Immature natural killer cell (primary cell): ENCODE data around the gene WNT10A. TPM values are rescaled to one million over a fixed set of nuclear protein-coding genes. Genes with fewer than 3 reads are reported as not detected.

Source experiments
- DNase-seq, 3 donors: peaks; one replicate each; pipeline ENCODE4 v3.0.0; 2022; ENCODE audit warnings: mixed read lengths in 1 of 3
- H3K27ac Mint-ChIP-seq, 6 donors: one replicate each; pipeline ENCODE4 v1.8.0; 2020; ENCODE audit warnings: mixed read lengths in 6 of 6, mild to moderate bottlenecking in 5 of 6, inconsistent platforms in 4 of 6, moderate library complexity in 3 of 6
- H3K27me3 Mint-ChIP-seq, 3 donors: one replicate each; pipeline ENCODE4 v1.8.0; 2020 to 2021; ENCODE audit warnings: low read depth in 3 of 3, mild to moderate bottlenecking in 3 of 3, mixed read lengths in 3 of 3, moderate library complexity in 3 of 3, inconsistent platforms in 1 of 3
- H3K36me3 Mint-ChIP-seq, 3 donors: one replicate each; pipeline ENCODE4 v1.8.0; 2020; ENCODE audit warnings: mixed read lengths in 3 of 3, inconsistent platforms in 2 of 3, mild to moderate bottlenecking in 2 of 3
- H3K4me1 Mint-ChIP-seq, 2 donors: one replicate each; pipeline ENCODE4 v1.8.0; 2020; ENCODE audit warnings: inconsistent platforms in 2 of 2, mild to moderate bottlenecking in 2 of 2, mixed read lengths in 2 of 2, moderate library complexity in 1 of 2
- H3K4me3 Mint-ChIP-seq, 5 donors: one replicate each; pipeline ENCODE4 v1.8.0; 2020; ENCODE audit warnings: mild to moderate bottlenecking in 5 of 5, mixed read lengths in 5 of 5, inconsistent platforms in 3 of 5, moderate library complexity in 3 of 5
- H3K9me3 Mint-ChIP-seq, 6 donors: one replicate each; pipeline ENCODE4 v1.8.0; 2020; ENCODE audit warnings: mild to moderate bottlenecking in 6 of 6, mixed read lengths in 6 of 6, inconsistent platforms in 4 of 6, moderate library complexity in 3 of 6
- polyA plus RNA-seq, 3 donors: library from polyadenylated mRNA; unstranded; fragments of 300-500 nt; fragmentation: Illumina TruSeq; gene quantifications; one replicate each; pipeline ENCODE4 v1.2.3, GENCODE V29; 2021

WNT10A gene
- polyA plus RNA-seq, 3 donors from 2014 or later: 0.19 TPM; not detected in 2

DNA sequence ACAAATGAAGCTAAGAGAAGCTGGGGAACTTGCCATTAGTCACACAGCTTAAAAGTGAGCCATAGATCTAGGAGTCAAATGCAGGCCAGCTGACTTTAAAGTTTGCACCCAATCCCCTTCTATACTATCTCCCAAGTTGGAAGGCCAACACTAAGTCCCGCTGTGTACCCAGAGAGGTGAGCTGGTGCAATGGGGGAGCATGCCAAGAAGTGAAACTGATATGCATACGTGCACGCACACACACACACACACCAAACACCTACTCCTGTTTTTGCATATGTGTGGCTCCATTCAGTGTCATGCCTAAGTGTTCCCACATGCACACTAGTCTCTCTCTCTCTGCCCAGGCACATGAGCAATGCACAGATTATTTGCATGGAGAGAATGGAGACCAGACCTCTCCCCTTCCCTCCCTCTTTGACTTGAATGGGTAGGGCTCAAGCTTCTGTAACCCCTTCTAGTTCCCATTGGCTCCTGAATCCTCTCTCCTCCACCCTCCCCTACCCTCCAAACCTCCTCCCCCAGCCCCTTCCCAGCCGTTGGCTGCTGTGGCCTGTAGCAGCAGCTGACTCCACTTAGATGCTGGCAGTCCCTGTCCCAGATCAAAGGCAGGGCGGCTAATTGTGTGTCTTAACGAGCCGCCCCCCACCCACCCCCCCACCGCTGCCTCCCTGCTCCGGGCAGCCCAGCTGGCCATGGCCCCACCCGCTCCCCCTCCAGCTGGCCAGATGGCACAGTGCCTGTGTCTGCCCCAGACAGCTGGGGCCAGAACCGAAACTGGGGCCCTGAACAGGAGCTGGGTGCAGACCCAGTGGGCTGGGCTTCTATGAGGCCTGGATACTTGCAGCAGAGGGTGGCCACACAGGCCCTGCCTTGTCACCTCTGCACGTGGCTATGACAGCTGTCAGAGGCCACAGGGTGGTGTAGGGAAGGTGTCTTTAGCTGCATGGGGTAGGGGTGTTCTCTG lies 5.6 kb downstream of the WNT10A start:
- Mint-ChIP-seq H3K36me3 (peaks cover 0 to 5% (median 4%) of the 10 kb centered on the region in 3 donors), H3K27me3 (peaks cover 17 to 20% (median 17%) of the 10 kb centered on the region in 3 donors), H3K9me3 (no peaks in the 10 kb centered on the region), H3K27ac (no peak overlapping the region), H3K4me3 (no peak overlapping the region), H3K4me1 (peaks cover 0 to 2% of the 10 kb centered on the region in 2 donors)
- DNase-seq: no peak

DNA sequence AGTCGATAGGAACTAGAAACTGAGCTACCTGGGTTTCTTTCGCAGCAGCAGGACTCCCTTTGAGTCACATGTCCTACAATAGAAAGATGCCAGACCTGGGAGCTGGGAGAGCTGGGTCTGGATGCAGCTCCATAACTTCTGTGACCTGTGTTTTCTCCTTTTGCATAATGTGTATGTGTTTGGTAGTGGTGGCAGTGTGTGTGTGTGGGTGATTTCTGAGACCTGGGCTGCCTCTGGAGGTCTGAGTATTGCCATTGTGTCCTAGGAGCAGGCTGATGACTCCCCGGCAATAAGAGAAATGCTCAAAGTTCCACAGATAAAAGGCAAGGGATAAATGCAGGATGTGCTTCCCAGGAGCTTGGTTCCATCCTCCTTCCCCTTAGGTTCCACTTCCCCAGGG lies 6.4 kb downstream of the WNT10A start:
- no peak overlapping the region for H3K27ac Mint-ChIP-seq
- peaks cover 4 to 5% of the 10 kb centered on the region in 2 donors for H3K4me1 Mint-ChIP-seq
- no peak for DNase-seq
- no peak overlapping the region for H3K4me3 Mint-ChIP-seq
- no peaks in the 10 kb centered on the region for H3K9me3 Mint-ChIP-seq
- peaks cover 0 to 5% (median 4%) of the 10 kb centered on the region in 3 donors for H3K36me3 Mint-ChIP-seq
- H3K27me3 Mint-ChIP-seq: peaks cover 12 to 21% (median 16%) of the 10 kb centered on the region in 3 donors

- H3K27me3 Mint-ChIP-seq: peaks cover 14 to 29% (median 25%) of the 10 kb centered on the region in 3 donors
- H3K36me3 Mint-ChIP-seq: peaks cover 0 to 5% (median 4%) of the 10 kb centered on the region in 3 donors
- H3K27ac Mint-ChIP-seq: peak overlapping the region in 1 of 6 donors; percentile 38
- H3K9me3 Mint-ChIP-seq: peaks cover 0 to 2% (median 0%) of the 10 kb centered on the region in 6 donors
- DNase-seq: no peak
- H3K4me1 Mint-ChIP-seq: peaks cover 13 to 17% of the 10 kb centered on the region in 2 donors
- no peak overlapping the region for H3K4me3 Mint-ChIP-seq
Observed at GRCh38 chr2:218888341-218888740, 7.7 kb downstream of the WNT10A start.

DNA sequence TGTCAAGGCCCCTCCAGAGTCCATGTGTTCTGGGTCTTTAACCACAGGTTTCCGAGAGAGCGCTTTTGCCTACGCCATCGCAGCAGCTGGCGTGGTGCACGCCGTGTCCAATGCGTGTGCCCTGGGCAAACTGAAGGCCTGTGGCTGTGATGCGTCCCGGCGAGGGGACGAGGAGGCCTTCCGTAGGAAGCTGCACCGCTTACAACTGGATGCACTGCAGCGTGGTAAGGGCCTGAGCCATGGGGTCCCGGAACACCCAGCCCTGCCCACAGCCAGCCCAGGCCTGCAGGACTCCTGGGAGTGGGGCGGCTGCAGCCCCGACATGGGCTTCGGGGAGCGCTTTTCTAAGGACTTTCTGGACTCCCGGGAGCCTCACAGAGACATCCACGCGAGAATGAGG lies 9.3 kb downstream of the WNT10A start:
- Mint-ChIP-seq H3K4me3 (no peak overlapping the region), H3K9me3 (peaks cover 0 to 2% (median 0%) of the 10 kb centered on the region in 6 donors), H3K27ac (peak overlapping the region in 2 of 6 donors; percentile 64 to 94), H3K4me1 (peaks cover 26 to 30% of the 10 kb centered on the region in 2 donors), H3K36me3 (peaks cover 0 to under 1% (median 0%) of the 10 kb centered on the region in 3 donors), H3K27me3 (peaks cover 16 to 36% (median 34%) of the 10 kb centered on the region in 3 donors)
- no peak for DNase-seq

DNA sequence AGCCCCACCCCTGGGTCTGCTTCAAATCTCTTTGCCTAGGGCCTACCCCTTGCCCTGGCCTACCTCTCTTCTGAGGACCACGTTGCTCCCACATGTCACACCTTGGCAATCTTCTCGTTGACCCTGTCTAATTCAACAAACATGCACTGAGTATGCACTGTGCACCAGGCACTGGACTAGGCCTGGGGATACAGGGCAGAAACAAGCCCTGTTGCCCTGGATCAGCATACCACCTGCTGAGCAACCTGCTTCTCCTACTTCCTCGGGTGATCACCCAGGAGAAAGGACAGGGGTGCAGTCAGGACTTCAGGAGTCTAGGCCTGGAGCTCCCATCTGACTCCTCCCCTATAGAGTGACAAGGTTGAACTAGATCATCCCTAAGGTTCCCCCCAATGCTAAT lies 9.7 kb downstream of the WNT10A start:
- H3K36me3 Mint-ChIP-seq: no peaks in the 10 kb centered on the region
- H3K4me3 Mint-ChIP-seq: no peak overlapping the region
- peaks cover 0 to 2% (median 0%) of the 10 kb centered on the region in 6 donors for H3K9me3 Mint-ChIP-seq
- peak overlapping the region in 5 of 6 donors; percentile 20 to 95 (median 94) for H3K27ac Mint-ChIP-seq
- peaks cover 30 to 33% of the 10 kb centered on the region in 2 donors for H3K4me1 Mint-ChIP-seq
- H3K27me3 Mint-ChIP-seq: peaks cover 17 to 38% (median 35%) of the 10 kb centered on the region in 3 donors
- no peak for DNase-seq

- H3K4me3 Mint-ChIP-seq: peak overlapping the region in 3 of 5 donors; percentile 30 to 59 (median 57)
- no peak for DNase-seq
- peak overlapping the region in 5 of 6 donors; percentile 91 to 95 (median 94) for H3K27ac Mint-ChIP-seq
- H3K9me3 Mint-ChIP-seq: peaks cover 0 to 2% (median 0%) of the 10 kb centered on the region in 6 donors
- H3K4me1 Mint-ChIP-seq: peaks cover 42 to 44% of the 10 kb centered on the region in 2 donors
- H3K27me3 Mint-ChIP-seq: peaks cover 26 to 47% (median 44%) of the 10 kb centered on the region in 3 donors
- no peaks in the 10 kb centered on the region for H3K36me3 Mint-ChIP-seq
Observed at GRCh38 chr2:218891275-218892135, 10.9 kb downstream of the WNT10A start.

GRCh38 chr2:218892693-218893348 lies 12.2 kb downstream of the WNT10A start:
- Mint-ChIP-seq H3K36me3 (no peaks in the 10 kb centered on the region), H3K27ac (peak overlapping the region; percentile 83 to 97 (median 94)), H3K9me3 (peaks cover 0 to 2% (median 0%) of the 10 kb centered on the region in 6 donors), H3K4me3 (peak overlapping the region; percentile 73 to 84 (median 77)), H3K27me3 (peaks cover 29 to 57% (median 45%) of the 10 kb centered on the region in 3 donors), H3K4me1 (peaks cover 44 to 47% of the 10 kb centered on the region in 2 donors)
- DNase-seq: peak; percentile 92 to 94 (median 94)

DNA sequence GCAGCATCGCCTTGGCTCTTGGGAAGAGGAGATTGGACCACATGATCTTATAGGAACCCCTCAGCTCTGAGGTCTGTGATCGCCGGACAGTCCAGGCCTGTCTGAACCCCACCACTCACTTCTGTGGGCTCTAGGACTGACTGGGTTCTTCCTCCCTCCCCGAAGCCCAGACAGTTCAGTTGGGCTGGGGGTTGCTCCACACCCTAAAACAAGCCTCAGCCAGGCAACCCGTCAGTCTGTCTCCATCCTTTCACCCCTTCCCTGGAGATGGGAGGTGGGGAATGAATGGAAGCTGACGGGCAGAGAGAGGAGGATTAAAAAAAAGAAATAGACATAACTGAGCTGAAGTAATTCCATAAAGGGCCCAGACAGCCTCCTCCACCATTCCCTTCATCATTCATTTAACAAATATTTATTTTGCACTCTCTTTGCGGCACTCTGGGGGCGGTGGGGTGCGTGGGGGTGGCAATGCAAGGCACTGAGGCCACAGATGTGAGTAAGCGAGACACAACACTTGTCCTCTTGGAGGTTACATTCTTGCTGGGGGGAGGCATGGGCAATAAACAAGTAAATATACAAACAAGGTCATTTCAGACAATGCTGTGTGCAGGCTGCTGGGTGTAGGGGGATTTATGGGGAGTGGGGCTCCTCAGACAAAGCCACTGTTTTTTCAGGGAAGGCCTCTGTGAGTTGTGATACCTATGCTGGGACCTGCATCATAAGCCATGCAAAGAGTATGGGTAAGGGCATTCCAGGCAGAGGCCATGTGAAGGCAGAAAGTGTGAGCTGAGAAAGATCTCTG lies 12.9 kb downstream of the WNT10A start:
- Mint-ChIP-seq H3K27me3 (peaks cover 36 to 62% (median 50%) of the 10 kb centered on the region in 3 donors), H3K4me3 (peak overlapping the region; percentile 73 to 84 (median 77)), H3K36me3 (no peaks in the 10 kb centered on the region), H3K27ac (peak overlapping the region; percentile 83 to 97 (median 92)), H3K4me1 (peaks cover 51 to 54% of the 10 kb centered on the region in 2 donors), H3K9me3 (peaks cover 0 to 2% (median 0%) of the 10 kb centered on the region in 6 donors)
- DNase-seq: no peak

DNA sequence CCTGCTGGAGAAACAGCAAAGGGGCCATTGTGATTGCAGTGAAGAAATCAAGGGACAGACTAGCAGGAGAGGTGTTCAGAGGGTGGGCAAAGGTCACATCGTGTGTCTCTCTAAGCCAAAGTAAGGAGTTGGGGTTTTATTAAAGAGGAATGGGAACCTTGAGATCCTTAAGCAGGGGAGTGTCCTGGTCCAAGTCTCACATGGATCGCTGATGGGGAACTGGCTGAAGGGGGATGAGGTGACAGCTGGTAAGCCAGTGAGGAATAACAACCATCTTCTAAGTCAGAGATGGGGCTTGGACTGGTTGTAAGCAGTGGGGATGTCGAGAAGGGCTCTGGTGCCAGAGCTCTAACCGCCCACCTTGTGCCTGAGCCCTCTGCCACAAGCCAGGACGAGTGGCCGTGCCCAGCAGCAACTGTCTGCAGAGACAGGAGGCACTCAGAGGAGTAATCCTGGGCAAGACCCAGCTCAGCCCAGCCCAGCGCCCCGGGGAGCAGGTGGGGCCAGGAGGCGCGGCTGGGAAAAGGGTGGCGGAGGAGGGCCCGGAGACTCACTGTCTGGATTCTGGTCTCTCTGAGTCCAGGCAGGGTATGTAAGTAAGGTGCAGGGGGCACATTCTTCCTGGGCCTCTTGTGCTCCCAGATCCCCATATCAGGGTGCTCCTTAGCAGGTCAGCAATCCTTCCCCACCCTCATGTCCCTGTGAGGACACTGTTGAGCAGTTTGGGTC lies 13.7 kb downstream of the WNT10A start:
- Mint-ChIP-seq H3K27ac (peak overlapping the region in 5 of 6 donors; percentile 86 to 97 (median 94)), H3K27me3 (peaks cover 39 to 64% (median 55%) of the 10 kb centered on the region in 3 donors), H3K4me1 (peaks cover 53 to 57% of the 10 kb centered on the region in 2 donors), H3K36me3 (no peaks in the 10 kb centered on the region), H3K4me3 (peak overlapping the region; percentile 0 to 84 (median 73)), H3K9me3 (peaks cover 0 to 2% (median 0%) of the 10 kb centered on the region in 6 donors)
- no peak for DNase-seq

GRCh38 chr2:218894880-218895157 lies 14.2 kb downstream of the WNT10A start:
- Mint-ChIP-seq H3K27ac (peak overlapping the region in 5 of 6 donors; percentile 91 to 96 (median 93)), H3K4me3 (peak overlapping the region in 3 of 5 donors; percentile 0 to 25 (median 17)), H3K27me3 (peaks cover 44 to 64% (median 55%) of the 10 kb centered on the region in 3 donors), H3K4me1 (peaks cover 53 to 57% of the 10 kb centered on the region in 2 donors), H3K9me3 (peaks cover 0 to 3% (median 0%) of the 10 kb centered on the region in 6 donors), H3K36me3 (no peaks in the 10 kb centered on the region)
- no peak for DNase-seq

GRCh38 chr2:218895326-218895725 lies 14.7 kb downstream of the WNT10A start:
- peaks cover 44 to 62% (median 55%) of the 10 kb centered on the region in 3 donors for H3K27me3 Mint-ChIP-seq
- peaks cover 0 to 4% (median 0%) of the 10 kb centered on the region in 6 donors for H3K9me3 Mint-ChIP-seq
- no peak for DNase-seq
- peak overlapping the region in 3 of 5 donors; percentile 72 to 82 (median 76) for H3K4me3 Mint-ChIP-seq
- peak overlapping the region in 5 of 6 donors; percentile 92 to 96 (median 95) for H3K27ac Mint-ChIP-seq
- H3K4me1 Mint-ChIP-seq: peaks cover 53 to 57% of the 10 kb centered on the region in 2 donors
- H3K36me3 Mint-ChIP-seq: no peaks in the 10 kb centered on the region
